Transverse colon (tissue), 4 donors: ENCODE results near the gene FOXC2. TPM values are rescaled to one million over a fixed set of nuclear protein-coding genes. Genes with fewer than 3 reads are reported as not detected.

Source experiments
- DNase-seq: peaks from one replicate; pipeline ENCODE4 v3.0.0-alpha.2; 2019
- H3K27ac ChIP-seq, 4 donors: fragments of 200-600 bp; sonication (generic); 2 replicates each; pipeline ENCODE4 v1.5.1; 2016 to 2018; ENCODE audit warnings: inconsistent platforms in 4 of 4
- H3K27me3 ChIP-seq: fragments of 200-600 bp; sonication (generic); 2 replicates; pipeline ENCODE4 v1.5.1; 2017; ENCODE audit warnings: inconsistent platforms
- H3K36me3 ChIP-seq, 4 donors: fragments of 200-600 bp; sonication (generic); 2 replicates each; pipeline ENCODE4 v1.5.1; 2017 to 2019; ENCODE audit warnings: inconsistent platforms in 4 of 4
- H3K4me1 ChIP-seq, 4 donors: fragments of 200-600 bp; sonication (generic); 2 replicates each; pipeline ENCODE4 v1.5.1; 2017 to 2020; ENCODE audit warnings: inconsistent platforms in 4 of 4
- H3K4me3 ChIP-seq, 4 donors: fragments of 200-600 bp; sonication (generic); 1 replicate in 1 of 4; 2 replicates in 3 of 4; pipeline versions ENCODE4 v1.5.1 to v1.6.1; 2017 to 2019; ENCODE audit warnings: inconsistent platforms in 4 of 4
- H3K9me3 ChIP-seq, 2 donors: fragments of 200-600 bp; sonication (generic); 2 replicates each; pipeline ENCODE4 v1.5.1; 2017 to 2019; ENCODE audit warnings: inconsistent platforms in 2 of 2
- EP300 ChIP-seq: sonication (generic); formaldehyde crosslinking; IDR thresholded peaks from one replicate; pipeline ENCODE4 v1.6.1; 2017; ENCODE audit warnings: antibody characterized with exemption, low read depth
- POLR2A ChIP-seq: fragments of 450-650 bp; IDR thresholded peaks from one replicate; pipeline ENCODE4 v1.6.1; 2016; ENCODE audit warnings: antibody characterized with exemption, mild to moderate bottlenecking, moderate library complexity
- POLR2AphosphoS5 ChIP-seq, 3 donors: sonication (generic); formaldehyde crosslinking; IDR thresholded peaks; one replicate each; pipeline ENCODE4 v1.6.1; 2016; ENCODE audit warnings: antibody characterized with exemption in 3 of 3
- WGBS, 2 donors: methylation state at CpG; one replicate each; pipeline ENCODE4 v1.1.5; 2018; ENCODE audit warnings: low coverage in 1 of 2; 5-methylcytosine and 5-hydroxymethylcytosine counted together
- in situ Hi-C, 4 donors: fragments of 200-750 bp; cut with MboI; loops; one replicate each; pipeline versions ENCODE4 v1.15.0 to v1.15.1; 2017; ENCODE audit warnings: low sequenced_read_pairs in 3 of 4, low pct_ligation_motif_present in 1 of 4, low pct_unique_long_range_greater_than_20kb in 1 of 4
- intact Hi-C: fragments of 100-400 bp; cut with DNase I; formaldehyde crosslinking; loops from one replicate; pipeline ENCODE4 v1.15.1; 2023; ENCODE audit warnings: low total_unique reads
- total RNA-seq, 4 donors: library from RNA; depleted of rRNA; stranded (reverse); fragments of >200 nt; gene quantifications; one replicate each; pipeline ENCODE4 v1.1.0, GENCODE V29; 2016
- TF ChIP-seq, protein P1 (sequence below), 5 experiments: fragments of 200-600 bp in 3 of 5; fragments of 450-650 bp in 2 of 5; sonication (generic) in 3 of 5; IDR thresholded peaks; 1 replicate in 2 of 5; 2 replicates in 3 of 5; pipeline ENCODE4 v1.5.1; 2016 to 2017; ENCODE audit warnings: antibody characterized with exemption in 5 of 5, inconsistent platforms in 3 of 5, mild to moderate bottlenecking in 2 of 5, moderate library complexity in 1 of 5

FOXC2 gene
- total RNA-seq, 4 donors from 2014 or later, result 0.27 TPM; not detected in 3

DNA sequence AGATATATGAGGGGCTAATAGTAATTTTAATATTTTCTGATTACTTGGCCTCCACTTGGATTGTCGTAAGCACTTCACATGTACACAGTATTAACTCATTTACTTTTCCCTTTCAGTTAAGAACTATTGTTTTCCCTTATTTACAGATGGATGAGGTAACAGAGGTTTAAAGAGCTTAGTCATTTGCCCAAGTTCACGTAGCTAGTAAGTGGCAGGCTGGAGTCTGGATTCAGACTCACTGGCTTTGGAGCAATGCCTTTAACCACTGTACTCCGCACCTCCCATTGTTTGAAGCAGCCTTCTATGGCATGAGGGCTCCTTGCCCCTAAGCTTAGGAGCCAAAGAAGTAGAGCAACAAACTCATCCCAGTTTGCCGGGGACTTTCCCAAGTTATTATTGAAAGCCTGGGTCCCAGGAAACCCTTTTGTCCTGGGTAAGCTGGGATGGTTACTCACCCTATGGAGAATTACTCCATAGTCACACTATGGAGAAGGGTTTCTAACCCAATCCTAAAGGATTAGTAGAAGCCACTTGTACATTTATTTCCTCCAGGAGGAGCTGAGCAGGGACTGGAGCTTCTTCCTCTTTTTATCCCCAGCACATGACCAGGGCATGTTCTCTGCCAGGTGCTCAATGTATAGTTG, 24.0 kb downstream of the FOXC2 start:
- Histone ChIP-seq H3K4me3 (no peak overlapping the region), H3K4me1 (no peaks in the 10 kb centered on the region), H3K9me3 (no peaks in the 10 kb centered on the region), H3K36me3 (no peaks in the 10 kb centered on the region), H3K27me3 (peaks cover 56% of the 10 kb centered on the region), H3K27ac (no peak overlapping the region)
- intact Hi-C loops, result no loop called here
- DNase-seq, result no peak
- TF ChIP-seq POLR2A, result no peak
- TF ChIP-seq, protein P1, sequence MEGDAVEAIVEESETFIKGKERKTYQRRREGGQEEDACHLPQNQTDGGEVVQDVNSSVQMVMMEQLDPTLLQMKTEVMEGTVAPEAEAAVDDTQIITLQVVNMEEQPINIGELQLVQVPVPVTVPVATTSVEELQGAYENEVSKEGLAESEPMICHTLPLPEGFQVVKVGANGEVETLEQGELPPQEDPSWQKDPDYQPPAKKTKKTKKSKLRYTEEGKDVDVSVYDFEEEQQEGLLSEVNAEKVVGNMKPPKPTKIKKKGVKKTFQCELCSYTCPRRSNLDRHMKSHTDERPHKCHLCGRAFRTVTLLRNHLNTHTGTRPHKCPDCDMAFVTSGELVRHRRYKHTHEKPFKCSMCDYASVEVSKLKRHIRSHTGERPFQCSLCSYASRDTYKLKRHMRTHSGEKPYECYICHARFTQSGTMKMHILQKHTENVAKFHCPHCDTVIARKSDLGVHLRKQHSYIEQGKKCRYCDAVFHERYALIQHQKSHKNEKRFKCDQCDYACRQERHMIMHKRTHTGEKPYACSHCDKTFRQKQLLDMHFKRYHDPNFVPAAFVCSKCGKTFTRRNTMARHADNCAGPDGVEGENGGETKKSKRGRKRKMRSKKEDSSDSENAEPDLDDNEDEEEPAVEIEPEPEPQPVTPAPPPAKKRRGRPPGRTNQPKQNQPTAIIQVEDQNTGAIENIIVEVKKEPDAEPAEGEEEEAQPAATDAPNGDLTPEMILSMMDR (IDR thresholded peaks at IDR 0.05), result no peak
- no peak for TF ChIP-seq POLR2AphosphoS5 (IDR thresholded peaks at IDR 0.05)
- no peak for TF ChIP-seq EP300
- WGBS, 2 donors, result 69 to 74% methylated on average over 4 of the region's 4 CpGs
- in situ Hi-C loops, result no loop called here

DNA sequence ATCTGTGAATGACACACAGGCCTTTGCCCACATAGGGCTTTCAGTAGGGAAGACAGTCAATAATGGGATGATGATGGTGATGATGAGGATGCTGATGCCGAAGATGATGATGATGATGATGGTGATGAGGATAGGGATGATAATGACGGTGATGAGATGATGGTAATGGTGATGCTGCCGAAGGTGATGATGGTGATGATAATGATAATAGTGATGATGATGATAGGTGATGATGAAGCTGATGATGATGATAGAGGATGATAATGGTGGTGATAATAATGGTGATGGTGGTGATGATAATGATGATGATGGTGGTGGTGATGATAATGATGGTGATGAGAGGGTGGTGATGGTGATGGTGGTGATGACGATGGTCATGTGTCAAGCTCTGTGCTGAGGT, 24.6 kb downstream of the FOXC2 start:
- H3K27ac ChIP-seq, result no peak overlapping the region
- no peak for DNase-seq
- no peaks in the 10 kb centered on the region for H3K4me1 ChIP-seq
- no peak overlapping the region for H3K4me3 ChIP-seq
- TF ChIP-seq POLR2AphosphoS5 (IDR thresholded peaks at IDR 0.05), result no peak
- TF ChIP-seq POLR2A, result no peak
- TF ChIP-seq EP300, result no peak
- TF ChIP-seq, protein P1 (IDR thresholded peaks at IDR 0.05), result no peak
- intact Hi-C loops (no loop called here), in situ Hi-C loops (no loop called here)
- H3K27me3 ChIP-seq, result peaks cover 61% of the 10 kb centered on the region
- H3K36me3 ChIP-seq, result no peaks in the 10 kb centered on the region
- WGBS, 2 donors, result 85 to 87% methylated on average over 4 of the region's 4 CpGs
- no peaks in the 10 kb centered on the region for H3K9me3 ChIP-seq

DNA sequence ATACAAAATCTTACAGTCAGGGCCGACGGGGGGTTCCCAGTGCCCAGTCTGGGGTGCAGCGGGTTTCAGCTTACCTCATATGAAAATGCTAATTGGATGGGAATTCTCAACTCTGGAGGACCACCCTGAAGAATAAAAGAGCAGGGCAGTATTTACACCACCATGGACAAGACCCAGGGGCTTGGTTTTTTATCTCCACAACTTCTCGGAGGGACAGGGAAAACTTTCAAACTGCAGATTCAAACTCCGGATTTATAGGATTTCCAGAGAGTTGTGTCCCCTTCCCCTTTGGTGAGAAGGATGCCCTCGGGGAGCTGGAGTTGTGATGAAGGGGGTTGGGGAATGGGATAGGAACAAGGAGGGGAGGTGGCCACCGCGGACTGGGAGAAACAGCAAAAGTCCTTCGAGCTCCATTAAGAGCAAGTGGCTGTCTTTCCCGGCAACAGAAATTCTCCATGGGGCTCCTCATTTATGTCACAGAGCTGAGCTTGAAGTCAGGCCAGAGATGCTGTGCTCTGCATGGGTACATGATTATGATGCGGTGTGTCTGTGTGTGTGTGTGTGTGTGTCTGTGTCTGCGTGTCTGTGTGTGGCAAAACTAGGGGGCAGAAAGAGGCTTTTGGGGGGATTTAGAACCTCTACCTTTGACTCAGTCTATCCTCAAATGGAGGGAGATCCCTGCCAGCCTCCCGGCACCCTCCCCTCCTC, 27.4 kb downstream of the FOXC2 start:
- Histone ChIP-seq H3K4me1 (no peaks in the 10 kb centered on the region), H3K4me3 (no peak overlapping the region), H3K27ac (no peak overlapping the region), H3K27me3 (peaks cover 84% of the 10 kb centered on the region), H3K36me3 (no peaks in the 10 kb centered on the region), H3K9me3 (no peaks in the 10 kb centered on the region)
- no peak for TF ChIP-seq EP300
- no peak for TF ChIP-seq POLR2AphosphoS5 (IDR thresholded peaks at IDR 0.05)
- TF ChIP-seq, protein P1 (IDR thresholded peaks at IDR 0.05), result no peak
- TF ChIP-seq POLR2A, result no peak
- 49 to 55% methylated on average over 2 to 13 of the region's 13 CpGs for WGBS, 2 donors
- in situ Hi-C loops (no loop called here), intact Hi-C loops (no loop called here)
- no peak for DNase-seq

DNA sequence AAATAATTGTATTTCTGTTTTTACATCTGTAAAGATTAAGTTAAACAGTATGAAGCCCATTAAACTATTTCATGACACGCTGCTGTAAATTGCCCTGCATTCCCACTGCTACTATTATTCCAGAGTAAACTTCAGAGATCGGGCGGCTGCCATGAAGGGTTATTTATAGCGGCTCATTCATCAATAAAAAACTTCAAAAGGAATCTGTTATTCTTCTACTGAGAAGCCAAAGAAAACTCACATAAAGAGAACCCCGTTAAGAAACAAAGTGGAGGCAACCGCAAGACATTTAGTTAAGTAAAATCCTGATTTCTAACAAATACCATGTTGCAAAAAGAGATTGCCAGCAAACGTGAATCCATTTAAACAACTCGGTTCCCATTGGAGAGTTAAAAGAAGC, 28.1 kb downstream of the FOXC2 start:
- no peak for DNase-seq
- Histone ChIP-seq H3K9me3 (no peaks in the 10 kb centered on the region), H3K4me1 (no peaks in the 10 kb centered on the region), H3K27me3 (peaks cover 91% of the 10 kb centered on the region), H3K36me3 (no peaks in the 10 kb centered on the region), H3K27ac (no peak overlapping the region), H3K4me3 (no peak overlapping the region)
- TF ChIP-seq POLR2AphosphoS5 (IDR thresholded peaks at IDR 0.05) (no peak), POLR2A (no peak), EP300 (no peak)
- TF ChIP-seq, protein P1 (IDR thresholded peaks at IDR 0.05), result no peak
- in situ Hi-C loops, result no loop called here
- intact Hi-C loops, result no loop called here
- 27 to 36% methylated on average over 8 of the region's 8 CpGs for WGBS, 2 donors
